IgD-negative memory B cell (primary cell): ENCODE results near the gene FMN2. TPM values are rescaled to one million over a fixed set of nuclear protein-coding genes. Genes with fewer than 3 reads are reported as not detected.

ENCODE experiments used
- H3K27ac Mint-ChIP-seq, 3 donors: one replicate each; pipeline ENCODE4 v1.8.0; 2020 to 2022; ENCODE audit warnings: mild to moderate bottlenecking in 3 of 3, mixed read lengths in 3 of 3, moderate library complexity in 1 of 3
- H3K27me3 Mint-ChIP-seq: one replicate; pipeline ENCODE4 v1.8.0; 2021; ENCODE audit warnings: mixed read lengths
- H3K36me3 Mint-ChIP-seq: one replicate; pipeline ENCODE4 v1.8.0; 2020; ENCODE audit warnings: mild to moderate bottlenecking, mixed read lengths
- H3K4me1 Mint-ChIP-seq, 3 donors: one replicate each; pipeline ENCODE4 v1.8.0; 2020 to 2022; ENCODE audit warnings: mixed read lengths in 3 of 3, mild to moderate bottlenecking in 1 of 3
- H3K4me3 Mint-ChIP-seq, 4 donors: one replicate each; pipeline ENCODE4 v1.8.0; 2020 to 2022; ENCODE audit warnings: mild to moderate bottlenecking in 4 of 4, mixed read lengths in 4 of 4, moderate library complexity in 3 of 4
- H3K9me3 Mint-ChIP-seq, 3 donors: one replicate each; pipeline ENCODE4 v1.8.0; 2020 to 2021; ENCODE audit warnings: mixed read lengths in 3 of 3, mild to moderate bottlenecking in 1 of 3
- polyA plus RNA-seq: library from polyadenylated mRNA; unstranded; fragments of 300-500 nt; fragmentation: Illumina TruSeq; gene quantifications from one replicate; pipeline ENCODE4 v1.2.3, GENCODE V29; 2021

FMN2 gene
- polyA plus RNA-seq, 1 donor from 2014 or later, result not detected

- H3K27ac Mint-ChIP-seq, result no peak overlapping the region
- no peaks in the 10 kb centered on the region for H3K36me3 Mint-ChIP-seq
- H3K4me1 Mint-ChIP-seq, result no peaks in the 10 kb centered on the region
- H3K27me3 Mint-ChIP-seq, result no peaks in the 10 kb centered on the region
- no peak overlapping the region for H3K4me3 Mint-ChIP-seq
- H3K9me3 Mint-ChIP-seq, result peaks cover 12 to 19% (median 14%) of the 10 kb centered on the region in 3 donors
These were observed 134.4 kb downstream of the FMN2 start for GRCh38 chr1:240226102-240226501.

GRCh38 chr1:240230816-240231215 lies 139.1 kb downstream of the FMN2 start:
- Mint-ChIP-seq H3K4me3 (no peak overlapping the region), H3K4me1 (no peaks in the 10 kb centered on the region), H3K9me3 (peaks cover 9 to 10% (median 10%) of the 10 kb centered on the region in 3 donors), H3K36me3 (no peaks in the 10 kb centered on the region), H3K27me3 (no peaks in the 10 kb centered on the region), H3K27ac (no peak overlapping the region)

- H3K4me3 Mint-ChIP-seq, result no peak overlapping the region
- H3K9me3 Mint-ChIP-seq, result peaks cover 5 to 15% (median 5%) of the 10 kb centered on the region in 3 donors
- H3K27me3 Mint-ChIP-seq, result no peaks in the 10 kb centered on the region
- H3K27ac Mint-ChIP-seq, result no peak overlapping the region
- H3K4me1 Mint-ChIP-seq, result no peaks in the 10 kb centered on the region
- H3K36me3 Mint-ChIP-seq, result no peaks in the 10 kb centered on the region
These were observed 140.8 kb downstream of the FMN2 start for GRCh38 chr1:240232530-240232929.

GRCh38 chr1:240234485-240235210 lies 143.0 kb downstream of the FMN2 start:
- peaks cover 5 to 12% (median 7%) of the 10 kb centered on the region in 3 donors for H3K9me3 Mint-ChIP-seq
- no peaks in the 10 kb centered on the region for H3K27me3 Mint-ChIP-seq
- H3K36me3 Mint-ChIP-seq, result no peaks in the 10 kb centered on the region
- no peak overlapping the region for H3K4me3 Mint-ChIP-seq
- no peaks in the 10 kb centered on the region for H3K4me1 Mint-ChIP-seq
- no peak overlapping the region for H3K27ac Mint-ChIP-seq

- no peaks in the 10 kb centered on the region for H3K4me1 Mint-ChIP-seq
- H3K9me3 Mint-ChIP-seq, result peaks cover 5 to 12% (median 7%) of the 10 kb centered on the region in 3 donors
- H3K27ac Mint-ChIP-seq, result no peak overlapping the region
- H3K27me3 Mint-ChIP-seq, result no peaks in the 10 kb centered on the region
- H3K4me3 Mint-ChIP-seq, result no peak overlapping the region
- no peaks in the 10 kb centered on the region for H3K36me3 Mint-ChIP-seq
These were observed 144.0 kb downstream of the FMN2 start for GRCh38 chr1:240235521-240236288.

GRCh38 chr1:240237305-240237721 lies 145.6 kb downstream of the FMN2 start:
- Mint-ChIP-seq H3K36me3 (no peaks in the 10 kb centered on the region), H3K27ac (peak overlapping the region in 1 of 3 donors; percentile 27), H3K9me3 (peaks cover 4 to 15% (median 7%) of the 10 kb centered on the region in 3 donors), H3K4me3 (no peak overlapping the region), H3K4me1 (no peaks in the 10 kb centered on the region), H3K27me3 (no peaks in the 10 kb centered on the region)

GRCh38 chr1:240239309-240239708 lies 147.6 kb downstream of the FMN2 start:
- Mint-ChIP-seq H3K9me3 (peaks cover 0 to 18% (median 7%) of the 10 kb centered on the region in 3 donors), H3K4me3 (no peak overlapping the region), H3K27ac (no peak overlapping the region), H3K4me1 (no peaks in the 10 kb centered on the region), H3K27me3 (no peaks in the 10 kb centered on the region), H3K36me3 (no peaks in the 10 kb centered on the region)

GRCh38 chr1:240241278-240241677 lies 149.6 kb downstream of the FMN2 start:
- Mint-ChIP-seq H3K9me3 (peaks cover 2 to 15% (median 3%) of the 10 kb centered on the region in 3 donors), H3K27me3 (no peaks in the 10 kb centered on the region), H3K4me1 (no peaks in the 10 kb centered on the region), H3K4me3 (no peak overlapping the region), H3K36me3 (no peaks in the 10 kb centered on the region), H3K27ac (no peak overlapping the region)

- Mint-ChIP-seq H3K27ac (no peak overlapping the region), H3K27me3 (no peaks in the 10 kb centered on the region), H3K9me3 (peaks cover 2 to 6% (median 3%) of the 10 kb centered on the region in 3 donors), H3K36me3 (no peaks in the 10 kb centered on the region), H3K4me1 (no peaks in the 10 kb centered on the region), H3K4me3 (no peak overlapping the region)
These were observed 151.0 kb downstream of the FMN2 start for GRCh38 chr1:240242601-240243144.

- Mint-ChIP-seq H3K4me3 (no peak overlapping the region), H3K36me3 (no peaks in the 10 kb centered on the region), H3K9me3 (peaks cover 2 to 19% (median 6%) of the 10 kb centered on the region in 3 donors), H3K27ac (peak overlapping the region in 1 of 3 donors; percentile 21), H3K27me3 (no peaks in the 10 kb centered on the region), H3K4me1 (no peaks in the 10 kb centered on the region)
These were observed 153.4 kb downstream of the FMN2 start for GRCh38 chr1:240244968-240245628.

GRCh38 chr1:240245629-240246020 lies 153.9 kb downstream of the FMN2 start:
- Mint-ChIP-seq H3K27ac (peak overlapping the region in 2 of 3 donors; percentile 21 to 55), H3K9me3 (peaks cover 2 to 19% (median 8%) of the 10 kb centered on the region in 3 donors)

GRCh38 chr1:240247899-240248298 lies 156.2 kb downstream of the FMN2 start:
- no peaks in the 10 kb centered on the region for H3K4me1 Mint-ChIP-seq
- H3K27me3 Mint-ChIP-seq, result no peaks in the 10 kb centered on the region
- no peak overlapping the region for H3K4me3 Mint-ChIP-seq
- H3K9me3 Mint-ChIP-seq, result peaks cover 2 to 31% (median 10%) of the 10 kb centered on the region in 3 donors
- no peak overlapping the region for H3K27ac Mint-ChIP-seq
- no peaks in the 10 kb centered on the region for H3K36me3 Mint-ChIP-seq

More at GRCh38 chr1:240245629-240246020, 153.9 kb downstream of the FMN2 start:
- no peaks in the 10 kb centered on the region for H3K36me3 Mint-ChIP-seq
- H3K27me3 Mint-ChIP-seq, result no peaks in the 10 kb centered on the region
- H3K4me1 Mint-ChIP-seq, result no peaks in the 10 kb centered on the region
- H3K4me3 Mint-ChIP-seq, result no peak overlapping the region

- H3K27ac Mint-ChIP-seq, result no peak overlapping the region
These were observed 162.3 kb downstream of the FMN2 start for GRCh38 chr1:240254006-240254405.

GRCh38 chr1:240254778-240255291 lies 163.2 kb downstream of the FMN2 start:
- Mint-ChIP-seq H3K4me3 (no peak overlapping the region), H3K27ac (no peak overlapping the region), H3K27me3 (no peaks in the 10 kb centered on the region), H3K36me3 (no peaks in the 10 kb centered on the region), H3K9me3 (peaks cover 4 to 30% (median 8%) of the 10 kb centered on the region in 3 donors), H3K4me1 (no peaks in the 10 kb centered on the region)

More at GRCh38 chr1:240254006-240254405, 162.3 kb downstream of the FMN2 start:
- Mint-ChIP-seq H3K27me3 (no peaks in the 10 kb centered on the region), H3K4me3 (no peak overlapping the region), H3K36me3 (no peaks in the 10 kb centered on the region), H3K9me3 (peaks cover 4 to 39% (median 10%) of the 10 kb centered on the region in 3 donors), H3K4me1 (no peaks in the 10 kb centered on the region)
